ENCODE data around the gene TEKT4.
"Not testable (repeated sequence)": the region's sequence is repeated elsewhere in the genome, so short reads cannot be mapped to it uniquely, and the experiment has no call there.

The TEKT4 gene, protein sequence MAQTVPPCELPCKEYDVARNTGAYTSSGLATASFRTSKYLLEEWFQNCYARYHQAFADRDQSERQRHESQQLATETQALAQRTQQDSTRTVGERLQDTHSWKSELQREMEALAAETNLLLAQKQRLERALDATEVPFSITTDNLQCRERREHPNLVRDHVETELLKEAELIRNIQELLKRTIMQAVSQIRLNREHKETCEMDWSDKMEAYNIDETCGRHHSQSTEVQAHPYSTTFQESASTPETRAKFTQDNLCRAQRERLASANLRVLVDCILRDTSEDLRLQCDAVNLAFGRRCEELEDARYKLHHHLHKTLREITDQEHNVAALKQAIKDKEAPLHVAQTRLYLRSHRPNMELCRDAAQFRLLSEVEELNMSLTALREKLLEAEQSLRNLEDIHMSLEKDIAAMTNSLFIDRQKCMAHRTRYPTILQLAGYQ

DNA sequence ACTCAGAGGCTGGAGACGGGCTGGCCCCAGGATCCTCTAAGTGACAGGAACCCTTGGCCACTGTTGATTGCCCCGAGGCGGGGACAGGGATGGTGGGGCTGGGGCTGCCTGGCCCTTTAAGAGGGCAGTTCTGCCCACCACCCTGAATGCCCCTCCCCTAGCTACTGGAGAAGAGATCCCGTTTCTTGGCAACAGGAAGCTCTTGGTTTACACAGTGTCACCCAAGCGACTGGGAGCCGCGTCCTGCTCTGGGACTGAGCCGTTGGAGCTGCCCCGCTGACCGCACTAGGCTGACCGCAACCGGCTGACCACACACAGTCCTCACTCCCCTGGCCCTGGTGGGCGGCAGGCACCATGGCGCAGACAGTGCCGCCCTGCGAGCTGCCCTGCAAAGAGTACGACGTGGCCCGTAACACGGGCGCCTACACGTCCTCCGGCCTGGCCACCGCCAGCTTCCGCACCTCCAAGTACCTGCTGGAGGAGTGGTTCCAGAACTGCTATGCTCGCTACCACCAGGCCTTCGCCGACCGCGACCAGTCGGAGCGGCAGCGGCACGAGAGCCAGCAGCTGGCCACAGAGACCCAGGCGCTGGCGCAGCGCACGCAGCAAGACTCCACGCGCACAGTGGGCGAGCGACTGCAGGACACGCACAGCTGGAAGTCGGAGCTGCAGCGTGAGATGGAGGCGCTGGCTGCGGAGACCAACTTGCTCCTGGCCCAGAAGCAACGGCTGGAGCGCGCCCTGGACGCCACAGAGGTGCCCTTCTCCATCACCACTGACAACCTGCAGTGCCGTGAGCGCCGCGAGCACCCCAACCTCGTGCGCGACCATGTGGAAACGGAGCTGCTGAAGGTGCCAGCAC is at the start of gene TEKT4:
TSS of gene TEKT4 (plus strand) at position 205 of the 862 bp plus-strand sequence. CDS start at position 355, 150 bp downstream.
- no peak for DNase-seq (ENCODE audit: low spot score)

DNA sequence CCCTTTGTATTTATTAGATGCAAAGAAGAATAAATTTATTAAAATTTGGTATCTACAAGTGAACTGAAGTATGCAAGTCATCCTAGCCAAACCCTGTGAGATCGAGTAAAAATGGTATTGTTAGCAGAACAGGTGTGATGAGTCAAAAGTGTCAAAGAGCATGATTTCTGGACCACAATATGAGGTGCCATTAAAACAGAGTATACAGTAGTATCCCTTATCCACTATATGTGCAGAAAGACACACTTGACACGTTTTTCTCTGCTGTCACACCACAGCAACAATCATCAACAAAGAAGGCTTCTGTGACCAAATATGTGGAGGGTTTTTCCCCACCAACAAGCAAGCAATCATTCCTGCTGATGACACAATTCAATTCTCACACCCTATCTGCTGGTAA is 32.0 kb upstream of the TEKT4 start:
- DNase-seq (ENCODE audit: low spot score) = not testable (repeated sequence)

DNA sequence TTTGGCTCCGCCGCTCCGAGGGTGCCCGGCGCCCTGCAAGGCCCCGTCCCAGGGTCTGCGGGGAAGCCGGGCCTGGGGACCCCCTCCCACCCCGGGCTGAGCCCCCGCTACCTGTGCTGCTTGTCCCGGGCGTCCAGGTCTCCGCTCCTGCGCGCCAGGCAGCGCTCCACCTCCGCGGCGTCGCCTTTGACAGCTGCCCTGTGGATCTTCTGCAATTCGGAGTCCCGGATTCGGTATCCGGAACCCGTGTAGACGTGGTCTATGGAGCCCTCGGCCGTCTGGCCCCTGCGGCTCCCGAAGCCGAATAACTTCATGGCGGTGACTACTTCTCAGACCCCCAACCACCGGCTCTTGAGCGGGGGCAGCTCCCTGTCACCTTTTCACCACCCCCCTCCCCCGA is 14.4 kb upstream of the TEKT4 start:
- not testable (repeated sequence) for DNase-seq (ENCODE audit: low spot score)

DNA sequence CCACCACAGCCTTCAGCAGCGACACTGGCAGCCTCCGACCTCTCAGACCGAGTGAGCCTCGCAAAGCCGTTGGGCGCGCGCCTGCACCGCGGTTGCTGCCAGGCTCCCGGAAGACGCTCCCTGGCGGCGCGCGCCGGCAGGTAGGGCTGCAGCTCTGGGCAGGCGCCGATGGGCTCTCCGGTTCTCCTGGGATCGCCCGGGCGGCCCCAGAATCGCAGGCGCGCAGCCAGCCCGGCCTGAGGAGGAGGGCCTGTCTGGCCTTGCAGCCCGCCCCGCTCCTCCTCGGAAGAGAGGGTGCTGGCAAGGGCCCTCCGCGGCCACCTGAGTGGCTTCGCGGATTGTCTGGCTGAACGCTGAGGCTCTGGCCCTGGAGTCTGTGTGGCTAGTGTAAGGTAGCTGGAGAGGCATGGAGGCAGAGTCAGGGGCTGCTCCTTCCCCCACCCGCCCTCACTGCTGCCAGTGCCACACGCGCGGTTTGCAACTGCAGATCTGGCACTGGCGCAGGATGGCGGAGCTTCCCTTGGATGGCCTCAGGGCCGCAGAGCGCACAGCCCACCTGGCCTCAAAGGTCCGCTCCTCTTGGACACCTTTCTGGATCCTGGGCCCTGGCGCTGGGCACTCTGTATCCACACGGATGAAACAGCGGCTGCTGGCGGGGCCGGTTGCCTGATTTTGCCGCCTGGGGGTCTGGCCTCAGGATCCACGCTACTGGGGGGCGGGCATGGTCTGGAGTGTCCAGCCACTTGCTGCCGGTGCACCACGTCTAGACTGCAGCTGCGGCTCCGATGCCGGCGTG is 13.7 kb upstream of the TEKT4 start:
- DNase-seq (ENCODE audit: low spot score) = not testable (repeated sequence)

DNA sequence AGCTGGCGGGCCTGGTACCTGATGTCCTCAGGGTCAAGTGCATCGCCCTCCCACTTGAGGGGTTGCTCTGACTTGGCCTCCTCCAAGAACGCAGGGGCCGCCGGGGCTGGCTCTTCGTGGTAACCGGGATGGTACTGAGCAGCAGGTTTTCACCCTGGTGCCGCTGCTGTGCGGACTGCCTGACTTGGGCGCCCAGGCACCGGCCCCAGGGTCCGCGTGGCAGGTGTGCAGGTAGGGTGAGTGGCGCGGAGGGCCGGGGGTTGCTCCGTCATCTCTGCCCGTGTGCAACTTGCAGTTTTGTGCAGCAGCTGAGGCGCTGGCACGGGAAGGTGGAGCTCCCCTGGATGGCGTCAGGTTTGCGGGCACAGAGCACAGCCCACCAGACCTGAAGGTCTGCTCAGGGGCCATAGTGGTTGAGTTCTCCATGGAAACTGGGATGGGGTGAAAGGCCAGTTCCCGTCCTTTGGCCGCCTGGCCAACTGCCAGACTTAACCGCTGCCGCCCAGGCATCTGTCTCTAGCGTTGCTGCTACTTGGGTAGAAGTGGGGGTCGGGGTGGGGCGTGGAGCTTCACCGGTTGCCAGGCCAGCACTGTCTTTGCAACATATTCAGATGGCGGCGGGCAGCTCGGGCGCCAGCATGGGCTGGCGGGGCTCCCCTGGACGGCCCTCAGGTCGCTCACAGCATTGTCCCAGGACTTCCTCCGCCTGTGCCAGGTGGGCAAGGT is 12.9 kb upstream of the TEKT4 start:
- DNase-seq (ENCODE audit: low spot score) = not testable (repeated sequence)

DNA sequence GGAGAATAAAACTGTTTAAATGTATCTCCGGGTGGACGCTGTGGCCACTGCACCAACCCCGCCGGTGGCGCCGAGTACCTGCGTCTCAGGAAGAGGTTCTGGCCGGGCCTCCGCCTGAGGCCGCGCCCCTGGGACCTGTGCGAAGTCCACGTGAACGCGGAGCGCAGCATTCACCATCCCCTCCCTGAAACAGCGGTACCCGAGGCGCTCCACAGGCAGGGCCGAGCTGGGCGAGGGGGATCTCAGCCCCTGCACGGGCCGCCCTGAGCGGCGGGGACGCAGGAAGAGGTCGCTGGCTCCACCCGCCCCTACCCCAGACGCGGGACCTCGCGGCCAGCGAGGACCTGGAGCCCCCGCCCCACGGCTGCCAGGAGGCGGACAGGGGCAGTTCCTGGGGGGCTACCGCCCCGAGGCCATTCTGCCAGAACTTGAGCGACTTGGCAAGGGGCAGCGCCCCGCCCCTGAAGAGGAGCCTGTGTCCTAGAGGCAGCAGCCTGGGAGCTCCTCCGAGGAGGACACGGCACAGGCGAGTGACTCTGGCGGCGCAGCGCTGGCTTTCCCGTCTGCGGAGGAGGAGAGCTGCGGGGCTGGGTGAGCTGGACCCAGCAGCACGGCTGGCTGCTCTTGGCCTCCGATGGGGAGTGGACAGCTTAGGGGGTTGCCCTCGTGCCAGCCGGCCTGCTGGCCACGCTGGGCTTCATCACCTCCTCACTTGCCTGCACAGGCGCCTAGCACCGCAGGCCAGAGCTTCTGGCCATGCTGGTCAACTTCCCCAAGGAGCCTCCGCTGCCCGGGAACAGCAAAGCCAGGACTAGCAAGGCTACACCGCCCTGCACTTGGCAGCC is 9.7 kb upstream of the TEKT4 start:
- no peak for DNase-seq (ENCODE audit: low spot score)

DNA sequence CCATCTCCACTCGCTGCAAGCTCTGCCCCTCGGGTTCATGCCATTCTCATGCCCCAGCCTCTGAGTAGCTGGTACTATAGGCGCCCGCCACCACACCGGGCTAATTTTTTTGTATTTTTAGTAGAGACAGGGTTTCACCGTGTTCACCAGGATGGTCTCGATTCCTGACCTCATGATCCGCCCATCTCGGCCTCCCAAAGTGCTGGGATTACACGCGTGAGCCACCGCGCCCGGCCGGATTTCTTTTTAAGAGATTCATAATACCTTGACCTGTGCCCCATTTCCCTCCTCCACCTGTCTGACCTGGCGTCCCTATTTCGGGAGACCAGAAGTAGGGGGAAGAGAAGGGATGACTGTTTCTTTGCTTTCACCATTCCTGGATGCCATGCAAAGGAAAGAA is 8.3 kb upstream of the TEKT4 start:
- not testable (repeated sequence) for DNase-seq (ENCODE audit: low spot score)

DNA sequence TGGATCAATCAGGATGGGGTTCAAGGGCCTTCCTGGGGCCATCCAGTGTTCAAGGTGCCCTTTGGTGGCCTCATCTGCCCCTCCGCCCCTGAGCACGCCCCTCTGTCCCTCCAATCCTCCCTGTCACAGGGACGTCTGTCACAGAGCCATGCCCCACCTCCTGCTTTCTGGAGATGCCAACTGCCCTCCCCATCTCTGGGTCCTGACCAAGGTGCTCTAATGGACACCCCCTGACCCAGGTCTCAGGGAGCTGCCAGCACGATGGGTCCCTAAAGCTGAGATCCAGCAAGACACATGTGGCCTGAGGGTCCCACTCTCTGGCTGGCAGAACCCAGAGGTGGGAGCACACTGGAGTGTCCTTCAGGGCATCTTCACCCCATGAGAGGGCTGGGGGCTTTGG is 2.1 kb upstream of the TEKT4 start:
- no peak for DNase-seq (ENCODE audit: low spot score)

DNA sequence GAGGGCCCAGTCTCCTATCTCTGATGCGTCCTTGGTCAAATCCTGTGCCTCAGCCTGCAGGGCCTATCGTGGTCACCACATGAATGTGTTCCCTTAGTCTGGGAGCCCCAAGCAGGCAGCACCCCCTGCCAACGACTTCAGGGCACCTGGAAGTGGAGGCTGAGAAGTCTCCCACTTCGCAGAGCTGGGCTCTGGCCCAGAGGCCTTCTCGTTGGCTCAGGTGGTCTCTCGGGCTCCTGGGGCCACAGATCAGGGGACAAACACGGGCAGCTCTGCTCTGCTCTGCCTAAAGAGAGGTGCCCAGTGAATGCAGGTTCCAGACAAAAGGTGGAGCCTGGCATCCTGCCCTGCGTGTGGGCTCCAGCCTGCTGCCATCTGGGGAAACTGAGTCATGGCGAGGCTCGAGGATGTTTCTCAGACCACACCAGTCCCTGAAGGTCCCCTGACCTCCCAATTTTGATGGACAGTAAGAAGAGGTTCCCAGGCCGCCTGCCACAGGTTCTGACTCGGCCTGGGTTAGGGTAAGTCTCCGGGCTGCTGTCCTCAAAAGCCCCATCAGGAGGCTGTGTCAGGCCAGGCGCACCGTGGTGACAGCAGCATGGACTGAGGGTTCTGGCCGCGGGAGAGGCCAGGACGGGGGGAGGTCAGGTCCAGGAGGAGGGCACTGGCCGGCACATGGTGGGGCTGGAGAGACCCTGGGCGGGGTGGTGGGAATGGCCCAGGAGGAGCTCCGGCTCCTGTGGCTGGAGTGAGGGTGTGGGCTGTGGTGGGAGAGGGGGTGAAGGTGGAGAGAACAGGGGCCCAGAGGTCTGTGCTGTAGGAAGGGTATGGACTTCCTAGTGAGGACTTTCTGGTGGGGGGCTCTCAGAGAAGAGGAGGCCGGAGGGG is 1.4 kb upstream of the TEKT4 start:
- no peak for DNase-seq (ENCODE audit: low spot score)

DNA sequence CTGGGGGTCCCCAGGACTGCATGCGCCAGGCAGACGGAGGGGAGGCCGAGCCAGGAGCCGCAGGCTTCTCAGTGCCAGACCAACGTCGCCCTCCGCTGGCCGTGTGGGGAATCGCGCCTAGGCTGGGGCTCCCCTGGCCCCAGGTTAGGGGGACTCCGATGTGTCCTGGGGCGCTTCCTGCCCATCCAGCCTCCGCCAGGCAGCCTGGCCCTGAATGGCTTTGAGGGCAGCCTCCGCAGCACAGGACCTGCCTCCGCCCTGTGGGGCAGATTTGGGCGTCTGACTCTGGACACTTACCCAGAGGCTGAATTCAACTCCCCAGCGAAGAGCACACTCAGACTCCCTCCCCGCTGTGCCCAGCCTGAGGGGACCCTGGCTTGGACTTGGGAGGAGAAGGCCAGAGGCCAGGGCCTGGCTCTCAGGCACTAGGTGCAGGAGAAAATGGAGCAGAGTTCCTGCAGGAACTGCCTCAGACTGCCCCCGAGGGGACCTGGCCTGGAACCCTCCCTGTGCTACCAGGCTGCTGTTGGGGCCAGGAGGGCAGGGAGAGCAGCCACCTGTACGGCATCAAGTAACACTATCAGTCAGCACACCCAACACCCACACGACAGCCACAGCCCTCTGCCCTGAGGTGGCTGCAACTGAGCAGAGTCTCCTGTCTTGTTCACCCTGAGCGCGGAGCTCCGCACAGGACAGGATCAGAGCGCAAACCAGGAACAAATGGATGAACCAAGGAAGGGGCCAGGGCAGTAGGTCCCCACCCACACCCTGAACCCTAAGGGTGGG is 597 bp upstream of the TEKT4 start:
- DNase-seq (ENCODE audit: low spot score) = no peak

DNA sequence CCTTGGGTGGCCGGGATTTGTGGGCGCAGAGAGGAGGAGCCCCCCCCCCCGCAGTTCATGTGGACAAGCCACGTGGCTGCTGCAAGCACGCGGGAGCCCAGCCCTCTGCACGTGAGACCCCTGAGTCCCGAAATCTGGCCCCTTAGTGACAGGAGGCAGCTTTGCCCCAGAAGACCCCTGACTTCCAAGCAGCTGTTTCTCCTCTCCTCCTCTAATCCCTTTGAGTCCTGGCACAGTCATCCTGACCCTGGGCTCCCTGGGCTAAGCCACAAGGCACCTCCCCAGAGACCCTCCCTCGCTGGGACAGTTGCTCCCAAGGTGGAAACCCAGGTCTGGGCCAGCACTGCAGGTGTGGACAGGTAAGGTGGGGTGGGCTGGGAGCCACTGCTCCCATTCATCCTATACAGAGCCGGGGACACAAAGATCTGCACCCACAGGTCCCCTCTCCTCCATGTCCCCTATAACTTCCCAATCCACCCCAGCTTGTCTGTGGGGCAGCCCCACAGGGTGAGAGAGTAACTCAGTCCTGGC is 923 bp downstream of the TEKT4 start:
- no peak for DNase-seq (ENCODE audit: low spot score)

DNA sequence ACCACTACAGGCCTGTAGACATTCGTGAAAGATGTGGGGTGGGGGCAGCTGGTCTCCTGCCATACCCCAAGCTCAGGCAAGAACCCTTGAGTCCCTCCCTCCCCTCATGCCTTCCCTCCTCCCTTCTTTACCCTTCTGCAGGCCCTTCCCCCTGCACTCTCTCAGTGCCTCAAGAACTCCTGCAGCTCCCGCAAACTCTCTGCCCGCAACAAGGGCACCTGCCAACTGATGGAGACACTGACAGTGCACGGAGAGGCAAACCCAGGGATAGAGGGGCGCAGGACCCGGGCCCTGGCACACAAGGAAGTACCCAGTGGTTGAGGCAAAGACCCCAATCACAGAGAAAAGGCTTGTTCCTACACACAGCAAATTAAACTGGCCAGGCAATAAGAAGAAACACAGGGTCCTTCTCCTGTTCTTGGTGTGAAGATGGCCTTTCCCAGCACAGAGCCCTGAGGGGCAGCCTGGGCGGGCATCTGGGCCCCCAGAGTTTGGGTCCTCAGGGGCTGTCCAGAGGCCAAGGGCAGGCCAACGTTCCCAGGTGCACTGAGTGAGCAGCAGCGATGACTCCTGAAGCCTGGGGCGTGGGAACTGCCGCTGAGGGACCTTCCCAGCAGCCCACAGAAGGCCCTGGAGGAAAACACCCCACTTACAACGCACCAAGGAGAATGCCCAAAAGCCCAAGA is 1.6 kb downstream of the TEKT4 start:
- no peak for DNase-seq (ENCODE audit: low spot score)

DNA sequence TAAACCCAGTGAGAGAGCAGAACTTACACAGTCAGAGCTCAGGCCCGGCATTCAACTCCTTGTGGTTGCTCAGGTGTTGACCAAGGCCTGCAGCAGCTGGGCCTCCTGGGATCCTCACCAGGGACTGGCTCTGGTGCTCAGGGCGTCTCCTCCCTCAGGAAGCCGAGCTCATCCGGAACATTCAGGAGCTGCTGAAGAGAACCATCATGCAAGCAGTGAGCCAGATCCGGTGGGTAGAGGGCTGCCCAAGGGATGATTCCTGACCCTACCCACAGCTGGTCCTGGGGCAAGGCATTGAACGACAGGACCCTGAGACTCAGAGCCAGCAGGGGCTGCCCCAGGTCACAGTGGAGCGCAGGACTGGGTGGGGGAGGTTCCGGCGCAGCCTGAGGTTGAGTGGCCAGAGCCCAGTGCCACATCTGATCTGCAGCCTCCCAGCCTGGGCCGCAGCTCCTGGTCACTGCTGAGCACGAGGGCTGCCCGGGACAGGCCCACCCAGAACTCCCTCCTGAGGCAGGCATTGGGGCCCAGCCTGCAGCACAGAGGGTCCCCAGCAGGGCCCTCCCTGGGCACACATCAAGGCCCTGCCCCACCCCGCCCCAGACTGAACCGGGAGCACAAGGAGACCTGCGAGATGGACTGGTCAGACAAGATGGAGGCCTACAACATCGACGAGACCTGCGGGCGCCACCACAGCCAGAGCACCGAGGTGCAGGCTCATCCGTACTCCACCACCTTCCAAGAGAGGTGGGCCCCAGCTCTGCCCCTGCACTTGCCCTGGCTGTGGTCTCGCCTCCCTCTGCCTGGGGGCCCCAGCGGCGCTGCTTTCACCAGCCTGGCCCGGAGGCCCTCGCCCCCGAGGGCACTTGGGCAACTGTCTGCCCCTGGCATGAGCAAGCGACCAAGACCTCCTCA is 2.4 kb downstream of the TEKT4 start:
- no peak for DNase-seq (ENCODE audit: low spot score)

DNA sequence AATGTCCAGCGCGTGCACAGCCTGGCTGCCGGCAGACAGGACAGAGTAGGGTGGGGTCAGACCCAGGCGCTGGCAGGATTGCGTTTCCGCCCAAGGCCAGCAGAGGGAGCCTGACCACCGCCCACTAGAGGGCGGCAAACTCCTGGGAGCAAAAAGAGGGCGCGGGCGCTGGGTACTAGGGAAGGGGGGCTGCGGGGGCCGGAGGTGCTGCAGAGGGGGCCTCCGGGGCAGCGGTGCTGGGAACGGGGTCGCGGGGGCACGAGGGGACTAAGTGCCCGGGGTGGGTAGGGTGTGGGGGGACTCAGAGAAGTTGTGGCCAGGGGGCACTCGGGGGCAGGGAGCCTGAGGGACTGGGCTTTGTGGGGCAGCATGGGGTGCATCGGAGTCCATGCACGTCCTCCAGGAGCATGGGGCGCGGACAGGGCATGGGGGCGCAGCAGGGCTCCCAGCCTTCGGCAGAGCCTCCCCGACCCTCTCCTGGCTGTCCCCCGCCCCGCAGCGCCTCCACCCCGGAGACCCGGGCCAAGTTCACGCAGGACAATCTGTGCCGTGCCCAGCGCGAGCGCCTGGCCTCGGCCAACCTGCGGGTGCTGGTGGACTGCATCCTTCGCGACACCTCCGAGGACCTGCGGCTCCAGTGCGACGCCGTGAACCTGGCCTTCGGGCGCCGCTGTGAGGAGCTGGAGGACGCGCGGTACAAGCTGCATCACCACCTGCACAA is 3.2 kb downstream of the TEKT4 start:
- DNase-seq (ENCODE audit: low spot score) = peak; percentile 65

DNA sequence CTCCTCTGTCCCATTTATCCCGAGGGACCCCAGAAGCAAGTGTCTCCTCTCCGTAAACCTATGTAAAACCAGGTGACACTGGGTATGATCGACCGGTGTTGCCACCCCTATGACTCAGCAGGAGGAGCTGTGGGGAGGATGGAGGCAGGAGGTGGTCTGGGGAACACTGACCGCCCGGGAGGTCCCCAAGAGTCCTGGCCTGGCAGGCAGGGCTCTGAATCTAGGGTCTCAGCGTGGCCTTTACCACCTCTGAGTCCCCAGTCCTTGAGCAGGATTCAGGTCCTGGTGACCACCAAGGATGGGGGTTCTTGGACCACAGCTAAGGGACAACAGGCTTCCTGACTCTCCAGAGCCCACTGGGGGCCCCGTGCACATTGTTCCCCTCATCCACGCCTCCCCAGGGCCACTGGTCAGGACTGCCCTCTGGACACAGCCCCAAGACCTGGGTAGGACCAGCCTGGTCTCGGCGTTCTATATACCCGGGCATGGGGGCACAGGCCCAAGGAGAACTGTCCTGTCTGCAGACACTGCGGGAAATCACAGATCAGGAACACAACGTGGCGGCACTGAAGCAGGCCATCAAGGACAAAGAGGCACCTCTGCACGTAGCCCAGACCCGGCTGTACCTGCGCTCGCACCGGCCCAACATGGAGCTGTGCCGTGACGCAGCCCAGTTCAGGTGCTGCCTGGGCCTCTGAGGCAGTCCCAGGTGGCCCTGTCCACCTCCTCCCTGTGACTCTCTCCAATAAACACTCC is 4.0 kb downstream of the TEKT4 start:
- no peak for DNase-seq (ENCODE audit: low spot score)

Measured in COLO829 (cell line).